Panc1 (cell line): Measurements from ENCODE around the gene CYP2W1.

Experiments used
- CTCF ChIP-seq: fragments of 450-650 bp; IDR thresholded peaks from 2 replicates; pipeline ENCODE4 v1.5.1; 2017; ENCODE audit warnings: mild to moderate bottlenecking
- REST ChIP-seq, 2 experiments: IDR thresholded peaks; 2 replicates each; pipeline ENCODE4 v1.6.1; 2011 to 2012; ENCODE audit warnings: low read depth in 2 of 2, control low read depth in 1 of 2, low read length in 1 of 2, mild to moderate bottlenecking in 1 of 2, moderate library complexity in 1 of 2; ENCODE audit not compliant: insufficient read depth in 1 of 2

- TF ChIP-seq REST (IDR thresholded peaks at IDR 0.05; ENCODE audit: insufficient read depth in 1 of 2, low read depth in 2 of 2, low read length in 1 of 2), result no peak
- no peak for TF ChIP-seq CTCF
Observed at GRCh38 chr7:1007901-1008300, 24.9 kb downstream of the CYP2W1 start.
